SW480 (cell line): Measurements from ENCODE around the gene KRTAP5-4.
"Not testable (repeated sequence)": the region's sequence is repeated elsewhere in the genome, so short reads cannot be mapped to it uniquely, and the experiment has no call there.

Experiments used
- DNase-seq: peaks from one replicate; pipeline ENCODE4 v3.0.0-alpha.2; 2016; ENCODE audit warnings: low spot score

The KRTAP5-4 gene

GRCh38 chr11:1600626-1601025, 21.3 kb downstream of the KRTAP5-4 start:
- DNase-seq: no peak

- DNase-seq: no peak
Observed at GRCh38 chr11:1598816-1599215, 23.1 kb downstream of the KRTAP5-4 start.

DNA sequence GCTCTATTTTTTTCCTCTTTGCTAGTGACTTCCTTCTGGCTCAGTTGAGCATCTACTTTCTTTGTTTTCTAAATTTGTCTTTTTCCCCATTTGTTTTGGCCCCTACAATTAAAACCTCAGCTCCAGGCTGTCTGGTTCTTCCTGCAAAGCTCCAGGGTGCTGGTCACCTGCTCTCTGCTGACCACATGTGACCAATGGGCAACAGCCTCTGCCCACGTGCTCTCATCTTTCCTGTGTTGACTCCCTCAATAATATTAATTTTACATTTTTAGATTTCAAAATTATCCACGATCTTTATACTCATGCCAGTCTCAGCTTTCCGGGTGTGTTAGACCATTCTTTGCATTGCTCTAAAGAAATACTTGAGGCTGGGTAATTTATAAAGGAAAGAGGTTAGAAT, 23.5 kb downstream of the KRTAP5-4 start:
- DNase-seq: not testable (repeated sequence)

GRCh38 chr11:1597994-1598380, 24.0 kb downstream of the KRTAP5-4 start, which contains the start of gene KRTAP5-2:
Gene KRTAP5-2, minus strand, starts transcription at chr11:1598294. Its CDS starts 44 bp downstream, at chr11:1598250.
- no peak for DNase-seq

- no peak for DNase-seq
Observed at GRCh38 chr11:1597331-1597993, 24.5 kb downstream of the KRTAP5-4 start.

GRCh38 chr11:1596576-1597121, 25.3 kb downstream of the KRTAP5-4 start:
- not testable (repeated sequence) for DNase-seq

- not testable (repeated sequence) for DNase-seq
Observed at GRCh38 chr11:1595994-1596575, 25.9 kb downstream of the KRTAP5-4 start.

DNA sequence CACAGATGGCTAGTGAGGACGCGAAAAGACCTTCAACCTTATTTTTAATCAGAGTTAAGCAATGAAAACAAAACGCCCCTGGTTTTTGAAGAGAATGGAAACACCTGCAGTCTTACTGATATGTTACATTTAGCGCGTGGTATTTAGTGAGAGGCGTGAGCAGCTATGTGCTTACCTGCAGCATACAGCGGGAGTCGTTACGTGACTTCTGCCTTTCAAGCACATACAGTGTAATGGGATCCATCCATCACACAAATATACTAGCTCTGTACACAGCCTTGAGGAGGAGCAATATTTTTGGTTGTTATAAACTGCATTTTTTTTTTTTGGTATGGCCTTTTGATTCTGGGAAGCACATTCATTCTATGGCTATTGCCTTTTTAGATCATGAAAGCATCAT, 29.3 kb downstream of the KRTAP5-4 start:
- DNase-seq: no peak

DNA sequence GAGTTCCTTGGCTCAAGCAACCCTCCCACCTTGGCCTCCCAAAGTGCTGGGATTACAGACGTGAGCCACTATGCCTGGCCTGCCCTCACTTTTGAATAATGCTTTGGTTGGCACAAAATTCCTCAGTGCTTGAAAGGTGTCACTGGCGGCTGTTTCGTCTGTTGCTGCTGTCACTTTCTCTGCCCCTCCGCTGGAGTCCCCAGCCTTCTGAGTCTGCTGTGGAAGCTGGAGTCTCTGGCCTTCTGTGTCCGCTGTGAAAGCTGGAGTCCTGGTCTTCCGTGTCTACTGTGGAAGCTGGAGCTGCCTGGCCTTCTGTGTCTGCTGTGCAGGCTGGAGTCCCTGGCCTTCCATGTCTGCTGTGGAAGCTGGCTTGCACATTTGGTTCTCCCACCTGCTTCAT, 31.9 kb downstream of the KRTAP5-4 start:
- DNase-seq: no peak

DNA sequence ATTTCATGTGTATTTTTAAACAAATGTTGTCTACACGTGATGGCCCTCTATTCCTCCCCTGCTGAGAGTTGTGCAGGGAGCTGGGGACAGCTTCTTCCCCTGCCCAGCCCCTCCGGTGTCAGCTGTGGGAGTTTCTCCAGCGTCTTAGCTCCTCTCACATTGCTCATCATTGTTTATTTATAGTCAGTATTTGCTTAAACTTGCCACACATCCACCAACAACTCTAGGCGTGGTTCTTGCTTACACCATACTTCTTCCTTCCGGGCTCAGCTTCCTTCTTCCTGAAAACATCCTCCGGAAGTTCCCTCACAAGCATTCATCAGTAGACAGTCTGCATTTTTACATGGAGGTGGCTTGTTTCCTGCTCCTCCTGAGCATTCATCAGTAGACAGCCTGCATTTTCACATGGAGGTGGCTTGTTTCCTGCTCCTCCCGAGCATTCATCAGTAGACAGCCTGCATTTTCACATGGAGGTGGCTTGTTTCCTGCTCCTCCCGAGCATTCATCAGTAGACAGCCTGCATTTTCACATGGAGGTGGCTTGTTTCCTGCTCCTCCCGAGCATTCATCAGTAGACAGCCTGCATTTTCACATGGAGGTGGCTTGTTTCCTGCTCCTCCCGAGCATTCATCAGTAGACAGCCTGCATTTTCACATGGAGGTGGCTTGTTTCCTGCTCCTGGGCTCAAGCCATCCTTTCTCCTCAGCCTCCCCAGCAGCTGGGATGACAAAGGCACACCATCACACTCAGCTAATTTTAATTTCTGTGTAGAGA, 32.6 kb downstream of the KRTAP5-4 start:
- DNase-seq: not testable (repeated sequence)

GRCh38 chr11:1586699-1587098, 35.2 kb downstream of the KRTAP5-4 start:
- no peak for DNase-seq

GRCh38 chr11:1584661-1585370, 37.1 kb downstream of the KRTAP5-4 start, which contains the start of gene KRTAP5-1:
Gene KRTAP5-1, minus strand, starts transcription at chr11:1585283. Its CDS starts 34 bp downstream, at chr11:1585249.
- DNase-seq: not testable (repeated sequence)

DNA sequence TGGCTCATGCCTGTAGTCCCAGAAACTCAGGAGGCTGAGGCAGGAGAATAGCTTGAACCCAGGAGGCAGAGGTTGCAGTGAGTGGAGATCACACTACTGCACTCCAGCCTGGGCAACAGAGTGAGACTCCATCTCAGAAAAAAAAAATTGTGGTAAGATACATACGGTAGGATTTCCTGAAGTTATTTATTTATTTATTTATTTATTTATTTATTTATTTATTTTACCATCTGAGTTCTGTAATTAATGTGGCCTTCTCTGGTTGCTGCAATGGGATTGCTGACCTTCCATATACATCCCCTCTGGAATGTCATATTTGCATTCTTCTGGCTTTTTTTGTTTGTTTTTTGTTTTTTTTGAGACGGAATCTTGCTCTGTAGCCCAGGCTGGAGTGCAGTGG, 39.0 kb downstream of the KRTAP5-4 start:
- DNase-seq: not testable (repeated sequence)

DNA sequence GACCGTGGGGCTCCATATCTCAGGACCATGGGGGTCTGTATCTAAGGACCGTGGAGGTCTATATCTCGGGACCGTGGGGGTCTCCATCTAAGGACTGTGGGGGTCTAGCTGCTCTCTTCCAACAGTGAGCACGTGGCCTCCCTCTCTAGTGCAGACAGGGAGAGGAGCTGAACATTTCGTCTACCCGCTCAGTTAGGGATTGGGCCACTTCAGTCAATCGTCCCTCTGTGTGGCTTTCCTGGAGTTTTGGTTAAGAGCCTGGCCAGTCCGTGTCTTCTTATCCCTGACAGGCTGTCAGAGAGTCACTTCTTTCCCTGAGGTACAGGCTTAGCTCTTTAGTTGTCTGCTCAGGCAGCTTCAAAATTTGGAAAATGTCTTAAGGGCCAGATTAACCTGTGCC, 40.0 kb downstream of the KRTAP5-4 start:
- DNase-seq: no peak

DNA sequence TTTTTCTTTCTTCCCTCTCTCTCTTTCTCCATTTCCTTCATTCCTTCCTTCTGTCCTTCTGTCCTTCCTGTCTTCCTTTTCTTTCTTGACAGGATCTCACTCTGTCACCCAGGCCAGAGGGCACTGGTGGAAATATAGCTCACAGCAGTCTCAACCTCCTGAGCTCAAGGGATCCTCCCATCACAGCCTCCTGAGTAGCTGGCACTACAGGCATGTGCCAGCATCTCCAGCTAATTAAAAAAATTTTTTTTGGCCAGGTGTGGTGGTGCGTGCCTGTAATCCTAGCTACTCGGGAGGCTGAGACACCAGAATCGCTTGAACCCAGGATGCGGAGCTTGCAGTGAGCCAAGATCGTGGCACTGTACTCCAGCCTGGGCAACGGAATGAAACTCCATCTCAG, 45.1 kb downstream of the KRTAP5-4 start:
- no peak for DNase-seq

- DNase-seq: not testable (repeated sequence)
Observed at GRCh38 chr11:1575756-1576155, 46.2 kb downstream of the KRTAP5-4 start.

DNA sequence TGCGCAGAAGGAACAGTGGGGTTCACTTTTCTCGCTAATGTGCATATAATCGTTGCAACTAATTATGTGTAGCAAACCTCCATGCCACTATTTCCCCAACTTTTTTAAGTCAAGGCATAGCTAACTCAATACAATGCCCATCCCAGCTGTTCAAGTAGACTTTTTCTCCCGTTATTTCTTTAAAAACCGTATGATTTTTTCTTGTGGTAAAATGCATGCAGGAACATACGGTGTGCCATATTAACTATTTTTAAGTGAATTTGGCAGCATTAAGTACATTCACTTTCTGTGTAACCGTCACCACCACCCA, 47.0 kb downstream of the KRTAP5-4 start:
- DNase-seq: no peak

GRCh38 chr11:1574238-1574932, 47.6 kb downstream of the KRTAP5-4 start:
- DNase-seq: peak; percentile 64

DNA sequence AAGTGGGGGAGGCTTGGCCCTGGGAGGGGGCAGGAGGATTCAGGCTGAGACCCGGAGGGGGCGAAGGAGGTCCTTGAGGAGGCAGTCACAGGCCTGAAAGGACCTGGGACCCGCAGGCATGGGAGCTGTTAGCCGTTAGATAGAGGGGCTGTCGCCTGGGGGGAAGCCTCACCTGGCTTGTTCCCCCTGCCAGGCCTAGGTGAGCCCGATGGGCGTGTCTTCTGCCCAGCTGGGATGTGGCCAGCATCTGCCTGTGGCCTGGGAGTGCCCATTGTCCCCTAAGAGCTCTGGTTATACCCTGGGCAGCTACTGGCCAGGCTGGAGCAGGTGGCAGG, 48.1 kb downstream of the KRTAP5-4 start:
- DNase-seq: peak; percentile 87

GRCh38 chr11:1573077-1573902, 48.6 kb downstream of the KRTAP5-4 start:
- DNase-seq: peak; percentile 15
